ENCODE data around the gene USP25.

USP25 gene, protein sequence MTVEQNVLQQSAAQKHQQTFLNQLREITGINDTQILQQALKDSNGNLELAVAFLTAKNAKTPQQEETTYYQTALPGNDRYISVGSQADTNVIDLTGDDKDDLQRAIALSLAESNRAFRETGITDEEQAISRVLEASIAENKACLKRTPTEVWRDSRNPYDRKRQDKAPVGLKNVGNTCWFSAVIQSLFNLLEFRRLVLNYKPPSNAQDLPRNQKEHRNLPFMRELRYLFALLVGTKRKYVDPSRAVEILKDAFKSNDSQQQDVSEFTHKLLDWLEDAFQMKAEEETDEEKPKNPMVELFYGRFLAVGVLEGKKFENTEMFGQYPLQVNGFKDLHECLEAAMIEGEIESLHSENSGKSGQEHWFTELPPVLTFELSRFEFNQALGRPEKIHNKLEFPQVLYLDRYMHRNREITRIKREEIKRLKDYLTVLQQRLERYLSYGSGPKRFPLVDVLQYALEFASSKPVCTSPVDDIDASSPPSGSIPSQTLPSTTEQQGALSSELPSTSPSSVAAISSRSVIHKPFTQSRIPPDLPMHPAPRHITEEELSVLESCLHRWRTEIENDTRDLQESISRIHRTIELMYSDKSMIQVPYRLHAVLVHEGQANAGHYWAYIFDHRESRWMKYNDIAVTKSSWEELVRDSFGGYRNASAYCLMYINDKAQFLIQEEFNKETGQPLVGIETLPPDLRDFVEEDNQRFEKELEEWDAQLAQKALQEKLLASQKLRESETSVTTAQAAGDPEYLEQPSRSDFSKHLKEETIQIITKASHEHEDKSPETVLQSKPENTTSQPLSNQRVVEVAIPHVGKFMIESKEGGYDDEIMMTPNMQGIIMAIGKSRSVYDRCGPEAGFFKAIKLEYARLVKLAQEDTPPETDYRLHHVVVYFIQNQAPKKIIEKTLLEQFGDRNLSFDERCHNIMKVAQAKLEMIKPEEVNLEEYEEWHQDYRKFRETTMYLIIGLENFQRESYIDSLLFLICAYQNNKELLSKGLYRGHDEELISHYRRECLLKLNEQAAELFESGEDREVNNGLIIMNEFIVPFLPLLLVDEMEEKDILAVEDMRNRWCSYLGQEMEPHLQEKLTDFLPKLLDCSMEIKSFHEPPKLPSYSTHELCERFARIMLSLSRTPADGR

DNA sequence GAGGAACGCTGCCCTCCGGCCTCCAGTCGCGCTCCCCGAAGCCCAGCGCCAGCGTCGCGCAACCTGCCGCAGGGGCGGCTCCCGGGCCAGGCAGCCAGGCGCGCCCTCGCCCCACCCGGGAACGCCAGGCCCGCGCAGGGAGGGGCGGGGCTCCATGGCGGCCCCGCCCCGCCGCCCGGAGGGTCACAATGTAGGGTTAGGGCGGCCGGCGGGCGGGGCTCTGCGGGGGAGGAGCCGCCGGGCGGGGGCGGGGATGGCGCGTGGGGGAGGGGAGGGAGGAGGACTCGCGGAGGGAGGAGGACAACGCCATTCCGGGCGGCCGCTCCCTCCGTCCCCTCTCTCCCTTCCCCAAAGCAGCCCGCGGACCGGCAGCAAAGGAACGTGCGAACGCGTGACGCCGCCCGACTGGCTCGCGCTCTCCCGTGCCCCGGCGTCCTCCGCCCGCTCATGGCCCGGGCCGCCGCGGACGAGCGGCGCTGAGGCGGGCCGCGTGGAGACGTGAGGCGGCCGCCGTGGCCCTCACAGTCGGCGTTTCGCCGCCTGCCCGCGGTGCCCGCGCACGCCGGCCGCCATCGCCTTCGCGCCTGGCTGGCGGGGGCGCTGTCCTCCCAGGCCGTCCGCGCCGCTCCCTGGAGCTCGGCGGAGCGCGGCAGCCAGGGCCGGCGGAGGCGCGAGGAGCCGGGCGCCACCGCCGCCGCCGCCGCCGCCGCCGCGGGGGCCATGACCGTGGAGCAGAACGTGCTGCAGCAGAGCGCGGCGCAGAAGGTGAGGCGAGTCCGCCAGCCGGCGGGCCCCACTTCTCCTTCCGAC, at the start of gene USP25:
TSS of gene USP25 (plus strand) at position 309 of the 810 bp plus-strand sequence. CDS start at position 721, 412 bp downstream.
- DNase-seq = peak; percentile 87 to 88

DNA sequence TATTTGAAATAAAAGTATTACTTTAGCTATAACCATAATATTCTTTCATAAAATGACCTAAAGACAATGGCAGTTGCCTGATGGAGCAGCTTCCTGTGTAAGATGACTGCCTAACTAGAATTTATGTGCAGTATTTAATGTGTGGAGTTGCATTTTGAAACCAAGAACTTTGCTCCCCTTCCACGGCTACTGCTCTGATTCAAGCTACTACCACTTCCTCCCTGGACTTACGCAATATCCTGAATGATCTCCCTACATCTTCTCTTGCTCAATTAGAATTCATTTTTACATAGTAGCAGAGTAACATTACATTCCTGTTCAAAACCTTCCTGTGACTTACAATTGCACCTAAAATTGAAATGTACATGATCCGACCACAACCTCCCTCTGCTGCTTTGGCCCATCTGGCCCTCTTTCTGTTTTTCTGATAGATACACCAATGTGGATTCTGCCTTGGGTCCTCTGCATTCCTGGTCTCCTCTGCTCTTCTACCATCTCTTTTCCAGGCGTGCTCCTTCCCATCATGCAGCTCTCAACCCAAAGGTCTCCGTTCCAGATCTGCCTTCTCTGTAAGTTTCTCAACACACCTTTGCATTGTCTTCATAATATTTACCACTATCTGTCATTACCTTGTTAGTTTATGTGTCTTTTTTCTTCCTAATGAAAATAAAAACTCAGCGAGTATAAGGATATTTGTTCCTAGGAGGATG, 47.4 kb upstream of the USP25 start:
- no peak for DNase-seq

DNA sequence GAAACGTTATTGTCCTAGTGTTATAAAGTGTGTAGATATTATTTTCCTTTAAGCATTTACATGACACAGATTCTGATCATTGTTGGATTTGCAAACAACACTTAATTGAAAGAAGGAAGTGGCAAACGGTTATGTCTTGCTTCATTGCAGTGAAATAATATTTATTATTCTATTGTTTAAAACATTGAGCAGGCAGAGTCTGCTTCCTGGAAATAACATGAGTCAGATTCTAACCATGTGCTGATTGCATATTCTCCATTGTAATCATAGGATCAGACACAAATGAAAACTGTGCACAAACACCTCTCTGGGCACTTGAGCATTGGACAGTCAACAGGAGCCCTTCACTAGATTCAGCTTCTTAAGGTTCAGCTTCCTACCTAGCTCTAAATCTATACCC, 46.8 kb upstream of the USP25 start:
- no peak for DNase-seq

DNA sequence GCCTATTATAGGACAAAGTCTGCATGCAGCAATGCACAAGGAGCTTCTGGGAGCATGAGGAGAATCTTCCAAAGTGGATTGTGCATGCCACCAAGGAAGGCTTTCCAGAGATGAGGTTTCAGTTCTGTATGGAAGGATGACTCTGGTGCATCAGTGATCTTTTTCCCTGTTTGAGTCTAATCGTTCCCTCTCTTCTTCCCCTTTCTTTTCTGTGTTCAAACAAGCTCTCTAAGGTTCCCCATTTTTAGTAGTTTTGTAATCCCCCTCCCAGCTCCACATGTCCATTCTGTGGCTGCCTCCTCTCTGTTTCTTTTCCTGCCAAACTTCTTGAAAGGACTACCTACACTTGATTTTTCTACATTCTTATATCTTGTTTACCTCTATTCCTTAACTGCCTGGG, 43.3 kb upstream of the USP25 start:
- DNase-seq = no peak

DNA sequence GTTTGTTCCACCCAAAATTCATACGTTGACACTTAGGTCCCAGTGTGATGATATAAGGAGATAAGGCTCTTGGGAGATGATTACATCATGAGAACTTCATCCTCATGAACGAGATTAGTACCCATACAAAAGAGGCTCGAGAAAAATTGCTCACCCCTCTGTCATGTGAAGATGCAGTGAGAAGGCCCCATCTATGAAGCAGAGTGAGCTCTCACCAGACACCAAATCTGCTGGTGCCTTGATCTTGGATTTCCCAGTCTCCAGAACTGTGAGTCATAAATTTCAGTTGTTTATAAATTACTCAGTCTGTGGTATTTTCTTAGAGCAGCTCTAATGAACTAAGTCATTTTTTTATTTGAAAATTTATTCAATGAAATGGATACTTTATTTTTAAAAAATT, 42.6 kb upstream of the USP25 start:
- no peak for DNase-seq

DNA sequence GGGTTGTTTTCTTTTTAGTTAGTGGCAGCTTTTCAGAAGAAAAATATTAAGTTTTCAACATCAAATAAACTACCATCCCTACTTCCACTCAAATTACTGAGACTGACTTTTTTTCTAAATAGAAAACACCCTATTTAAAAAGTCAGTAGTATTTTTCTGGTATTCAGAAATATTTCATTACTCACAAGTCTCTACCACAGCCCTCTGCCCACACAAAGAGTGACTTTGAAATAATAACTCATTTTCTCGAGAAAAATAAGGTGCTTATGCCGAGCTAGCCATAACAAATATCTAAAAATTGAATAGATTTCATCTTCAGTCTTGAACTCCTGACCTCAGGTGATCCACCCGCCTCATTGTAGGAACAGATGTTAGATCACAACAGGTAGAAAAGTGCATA, 41.8 kb upstream of the USP25 start:
- no peak for DNase-seq

DNA sequence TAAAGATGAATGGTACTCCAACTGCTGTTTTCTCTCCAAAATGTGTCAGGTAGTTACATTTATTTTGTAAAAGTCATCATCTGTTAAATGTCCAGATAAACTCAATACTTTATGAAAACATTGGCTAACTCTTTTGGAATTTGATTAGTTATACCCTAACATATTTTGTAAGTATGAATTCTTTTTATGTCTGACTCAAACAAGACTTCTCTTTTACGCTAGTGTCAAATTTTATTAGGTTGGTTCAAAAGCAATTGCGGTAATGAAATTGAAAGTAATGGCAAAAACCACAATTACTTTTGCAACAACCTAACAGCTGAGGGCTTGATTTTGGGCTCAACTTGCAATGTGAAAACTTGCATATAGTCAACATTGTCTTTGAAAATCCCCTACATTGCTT, 41.0 kb upstream of the USP25 start:
- no peak for DNase-seq

DNA sequence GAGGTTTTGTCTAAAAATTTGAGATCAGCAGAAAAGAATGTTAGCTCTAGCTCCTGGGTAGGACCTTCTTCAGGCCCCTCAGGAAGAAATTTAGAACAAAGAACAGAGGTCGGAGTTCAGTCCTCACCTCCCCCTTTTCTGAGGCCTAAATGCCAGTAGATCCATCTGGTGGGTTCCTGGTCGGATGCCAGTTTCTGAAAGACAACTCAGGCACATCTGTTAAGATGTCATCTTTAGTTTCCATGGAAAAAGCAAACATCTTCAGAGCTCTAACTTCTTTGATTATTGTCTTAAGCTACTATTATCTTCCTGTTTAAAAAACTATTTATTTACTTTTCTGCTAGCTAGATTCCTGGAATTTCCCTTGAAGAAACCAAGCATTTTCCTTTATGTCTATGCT, 37.1 kb upstream of the USP25 start:
- DNase-seq = no peak

DNA sequence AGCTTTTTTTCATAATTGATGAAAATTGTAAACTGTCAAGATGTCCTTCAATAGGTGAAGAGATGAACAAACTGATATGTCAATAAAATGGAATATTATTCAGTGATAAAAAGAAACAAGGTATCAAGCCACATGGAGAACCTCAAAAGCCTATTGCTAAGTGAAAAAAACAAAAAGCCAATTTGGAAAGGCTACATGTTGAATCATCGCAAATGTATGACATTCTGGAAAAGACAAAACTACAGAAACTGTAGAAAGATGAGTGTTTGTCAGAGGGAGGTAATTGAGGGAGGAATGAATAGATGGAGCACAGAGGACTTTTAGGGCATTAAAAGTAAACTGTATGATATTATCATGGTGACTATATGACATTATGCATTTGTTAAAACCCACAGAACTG, 34.5 kb upstream of the USP25 start:
- DNase-seq = no peak

DNA sequence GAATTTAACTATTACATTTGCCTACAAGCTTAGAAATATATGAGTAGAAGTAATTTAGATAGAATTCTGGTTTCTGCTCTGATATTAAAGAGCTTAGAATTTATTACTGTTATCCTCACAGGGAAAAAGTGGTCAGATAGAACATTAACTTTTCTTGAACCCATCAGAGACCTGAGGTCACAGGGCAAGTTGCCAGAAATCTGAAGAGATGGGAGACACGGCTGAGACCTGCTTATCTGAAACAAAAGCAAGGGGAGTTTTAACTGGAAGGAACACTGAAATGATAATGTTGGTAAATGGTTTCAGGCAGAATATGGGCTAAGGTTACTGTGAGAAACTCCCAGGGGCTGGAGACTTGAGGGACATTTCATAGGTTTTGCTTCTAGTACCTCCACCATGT, 28.0 kb upstream of the USP25 start:
- no peak for DNase-seq

DNA sequence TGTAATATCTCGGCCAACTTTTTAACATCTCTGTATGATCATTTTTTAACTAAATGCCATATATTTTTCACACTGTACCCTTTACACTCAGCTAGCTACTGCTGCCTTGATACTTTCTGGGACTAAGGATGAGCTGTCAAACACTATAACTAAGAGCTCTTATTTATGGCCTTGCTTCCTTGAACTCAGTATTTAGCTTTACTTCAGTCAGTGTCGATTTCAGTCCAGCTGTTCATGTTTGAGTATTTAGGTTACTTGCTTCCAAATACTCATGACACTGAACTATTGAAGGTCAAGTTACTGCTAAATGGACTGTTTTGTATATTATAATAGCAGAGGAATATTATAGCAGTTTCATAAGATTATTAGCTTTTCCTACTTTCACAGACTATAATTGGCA, 25.9 kb upstream of the USP25 start:
- DNase-seq = no peak

DNA sequence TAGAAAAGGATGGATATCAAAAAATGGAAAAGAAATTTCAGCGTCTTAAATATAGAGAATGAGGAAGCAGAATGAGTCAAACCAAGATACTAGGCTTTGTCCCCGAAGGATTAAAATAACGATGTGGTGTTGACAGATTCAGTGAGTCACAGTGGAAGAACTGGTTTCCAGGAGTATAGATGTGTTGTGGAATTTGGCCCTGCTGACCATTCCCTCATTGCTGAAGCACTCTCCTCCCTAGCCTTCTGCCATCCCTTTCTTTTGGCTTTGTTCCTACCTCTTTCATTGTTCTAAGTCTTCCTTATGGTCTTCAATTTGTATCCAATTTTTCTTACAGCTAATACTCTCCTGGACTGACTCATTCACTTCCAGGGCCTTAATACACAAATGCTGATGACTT, 23.1 kb upstream of the USP25 start:
- DNase-seq = no peak

DNA sequence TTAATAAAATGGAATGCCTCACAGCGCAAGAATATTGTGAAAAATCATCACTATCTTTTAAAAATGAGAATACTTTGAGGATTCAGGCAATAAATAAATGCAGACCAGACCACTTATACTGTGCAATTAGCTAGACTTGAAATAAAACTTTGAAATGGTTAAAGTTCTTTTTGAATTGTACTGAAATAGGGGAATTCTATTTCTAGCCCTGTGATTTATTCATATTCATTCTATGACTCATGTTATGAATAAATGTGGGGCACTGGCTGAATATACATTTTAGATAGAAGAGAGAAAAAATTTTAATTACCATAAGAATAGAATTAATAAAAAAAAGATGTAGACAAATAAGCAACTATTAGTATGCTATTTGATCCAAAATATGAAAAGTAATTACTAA, 16.4 kb upstream of the USP25 start:
- no peak for DNase-seq

DNA sequence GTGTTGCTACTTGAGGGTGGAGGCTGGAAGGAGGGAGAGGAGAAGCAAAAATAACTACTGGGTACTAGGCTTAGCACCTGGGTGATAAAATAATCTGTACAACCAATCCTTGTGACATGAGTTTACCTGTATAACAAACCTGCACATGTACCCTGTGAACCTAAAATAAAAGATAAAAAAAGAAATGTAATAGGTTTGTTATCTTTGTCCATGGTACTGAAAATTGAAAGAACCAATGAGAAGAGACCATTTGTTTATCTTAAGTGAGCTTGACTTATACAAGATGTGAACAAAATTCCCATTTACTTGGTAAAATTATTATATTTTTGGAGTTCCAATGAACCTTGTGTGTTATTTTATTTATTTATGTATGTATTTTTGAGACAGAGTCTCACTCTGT, 11.1 kb upstream of the USP25 start:
- DNase-seq = no peak

DNA sequence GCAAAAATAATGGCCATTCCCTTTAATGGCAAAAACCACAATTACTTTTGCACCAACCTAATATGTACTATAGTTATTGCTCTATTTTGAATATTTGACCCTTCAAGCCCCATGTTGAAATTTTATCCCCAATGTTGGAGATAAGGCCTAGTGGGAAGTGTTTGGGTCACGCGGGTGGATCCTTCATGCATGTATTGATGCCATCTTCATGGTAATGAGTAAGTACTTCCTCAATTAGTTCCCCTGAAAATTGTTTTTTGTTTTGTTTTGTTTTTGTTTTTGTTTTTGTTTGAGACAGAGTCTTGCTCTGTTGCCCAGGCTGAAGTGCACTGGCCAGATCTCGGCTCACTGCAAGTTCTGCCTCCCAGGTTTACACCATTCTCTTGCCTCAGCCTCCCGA, 9.8 kb upstream of the USP25 start:
- no peak for DNase-seq

DNA sequence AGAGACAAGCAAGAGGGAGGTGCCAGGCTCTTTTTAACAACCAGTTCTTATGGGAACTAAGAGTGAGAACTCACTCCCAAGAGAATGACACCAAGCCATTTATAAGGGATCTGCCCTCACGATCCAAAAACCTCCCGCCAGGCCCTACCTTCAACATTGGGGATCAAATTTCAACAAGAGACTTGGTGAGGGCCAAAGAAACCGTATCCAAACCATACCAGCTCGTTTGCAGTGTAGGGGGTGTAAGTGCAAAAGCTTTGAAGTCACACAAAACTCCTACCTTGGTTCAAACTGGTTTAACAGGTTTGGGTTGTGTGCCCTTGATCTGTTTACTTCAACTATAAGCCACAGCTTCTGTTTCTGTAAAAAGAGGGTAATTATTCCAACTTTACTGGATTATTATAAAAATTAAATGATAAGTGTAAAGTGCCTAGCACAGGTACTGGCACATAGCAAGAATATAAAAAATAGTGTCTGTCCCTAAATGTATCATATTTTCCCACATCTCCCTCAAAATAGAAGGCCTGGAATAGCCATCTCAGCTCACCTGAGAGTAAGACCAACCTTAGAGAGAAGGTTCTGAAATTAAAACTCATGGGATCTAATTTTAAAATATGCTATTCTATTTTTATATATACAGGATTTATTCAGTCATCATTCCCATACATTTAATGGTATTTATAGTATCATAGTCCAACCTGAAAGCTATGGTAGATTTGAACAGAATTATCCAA, 7.0 kb upstream of the USP25 start:
- no peak for DNase-seq

DNA sequence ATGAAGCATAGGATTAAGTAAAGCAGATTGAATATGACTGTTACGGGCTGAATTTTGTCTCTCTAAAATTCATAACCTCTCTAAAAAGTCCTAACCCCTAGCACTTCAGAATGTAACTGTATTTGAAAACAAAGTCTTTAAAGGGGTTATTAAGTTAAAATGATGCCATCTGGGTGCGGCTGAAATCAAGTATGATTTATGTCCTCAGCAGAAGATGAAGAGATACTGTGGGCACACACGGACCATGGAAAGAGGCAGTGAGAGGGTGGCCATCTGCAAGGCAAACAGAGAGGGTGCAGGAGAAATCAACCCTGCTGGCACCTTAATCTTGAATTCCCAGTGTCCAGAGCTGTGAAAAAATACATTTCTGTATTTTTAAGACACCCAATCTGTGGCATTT, 3.8 kb upstream of the USP25 start:
- DNase-seq = no peak

DNA sequence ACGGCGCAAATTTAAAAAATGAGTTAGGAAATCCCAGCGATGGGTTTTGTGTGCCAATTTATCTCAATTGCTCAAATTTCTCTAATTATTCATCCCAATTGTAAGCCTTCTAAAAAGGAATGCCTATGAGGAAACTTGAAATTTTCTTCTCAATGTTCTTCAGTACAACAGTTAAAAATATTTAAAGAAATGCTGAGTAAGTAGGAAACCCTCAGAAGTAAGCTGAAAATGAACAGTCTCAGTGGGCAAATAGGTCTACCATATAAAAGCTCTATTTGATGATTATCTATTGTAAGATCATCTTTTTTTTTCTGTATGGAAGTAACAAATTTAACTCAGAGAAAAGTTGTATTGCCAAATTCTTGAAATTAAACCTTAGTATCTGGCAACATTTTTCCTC, 1.7 kb upstream of the USP25 start:
- DNase-seq = no peak

DNA sequence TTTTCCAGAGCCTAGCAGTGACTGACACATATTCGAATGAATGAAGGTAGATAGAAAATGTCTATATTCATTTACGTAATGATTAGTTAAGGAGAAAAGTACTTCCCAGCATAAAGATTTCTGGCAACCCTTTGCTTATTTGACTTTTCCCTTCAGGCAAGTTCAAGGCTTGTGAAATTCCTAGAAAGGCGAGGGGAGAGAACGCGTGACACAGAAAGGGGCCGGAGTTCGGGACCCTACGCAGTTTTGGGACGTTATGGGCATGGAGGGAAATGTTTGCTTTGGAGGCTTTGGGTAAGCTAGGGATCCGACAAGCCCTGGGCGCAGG, 472 bp upstream of the USP25 start:
- DNase-seq = no peak

DNA sequence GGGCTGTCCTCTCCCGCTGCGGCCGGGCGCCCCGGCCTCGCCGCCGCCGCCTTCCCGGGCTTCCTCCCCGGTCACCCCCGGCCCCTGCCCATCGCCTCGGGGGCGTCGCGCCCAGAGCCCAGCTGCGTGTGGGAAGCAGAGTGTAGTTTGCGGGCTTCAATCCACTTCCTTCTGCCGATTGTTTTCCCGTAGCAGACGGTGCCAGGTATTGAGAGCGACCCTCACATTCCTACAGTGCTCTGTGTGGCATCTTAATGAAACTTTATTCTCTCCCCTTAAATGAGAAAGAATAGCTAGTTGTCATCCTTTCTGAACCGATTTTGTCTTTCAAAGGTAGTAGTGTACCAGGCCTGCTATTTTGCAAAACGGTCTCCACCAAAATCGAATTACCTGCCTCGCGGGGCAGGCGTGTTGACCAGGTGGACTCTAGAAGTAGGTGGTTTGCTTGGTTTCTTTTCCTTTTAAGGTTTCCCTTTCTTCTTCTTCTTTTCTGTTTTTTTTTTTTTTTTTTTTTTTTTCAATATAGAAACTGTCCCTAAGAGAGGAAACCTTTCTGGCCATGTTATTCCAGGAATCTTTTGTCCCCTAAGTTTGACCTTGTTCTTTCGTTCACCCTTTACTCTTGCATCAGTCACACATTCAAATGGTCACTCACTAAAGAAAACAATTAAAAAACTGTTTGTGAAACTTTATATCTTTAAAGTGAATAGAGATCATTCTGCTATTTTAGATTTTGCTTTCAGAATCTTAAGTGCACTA, 881 bp downstream of the USP25 start:
- no peak for DNase-seq

DNA sequence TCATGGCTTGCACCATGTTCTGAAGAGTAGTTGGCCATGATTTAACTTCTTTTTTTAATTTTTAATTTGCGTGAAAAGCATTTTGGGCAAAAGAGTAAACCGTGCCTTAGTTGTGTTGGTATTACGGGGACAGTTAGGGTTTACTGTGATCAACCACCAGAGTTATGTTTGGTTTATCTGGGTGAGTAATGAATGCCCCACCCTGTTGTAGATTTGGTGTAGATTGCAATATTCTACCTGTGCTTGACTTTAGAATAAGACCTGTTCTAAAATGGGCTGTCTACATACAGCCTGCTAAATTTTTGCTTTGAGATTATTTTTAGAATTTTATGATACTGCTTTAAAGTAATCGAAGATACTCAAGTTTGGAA, 1.4 kb downstream of the USP25 start:
- no peak for DNase-seq

Measured in activated CD4-positive, alpha-beta T cell treated with anti-CD3 and anti-CD28 coated beads, Interleukin-2, amount 50 U/mL, for 4 hours (primary cell).